GM12891 (cell line): Measurements from ENCODE around the gene VGLL1.

Experiments used
- POLR2A ChIP-seq: IDR thresholded peaks from 2 replicates; pipeline ENCODE4 v1.6.1; 2011; ENCODE audit warnings: low read depth, low read length, control low read depth
- POLR2AphosphoS5 ChIP-seq: IDR thresholded peaks from 2 replicates; pipeline ENCODE4 v1.6.1; 2011; ENCODE audit warnings: low read depth, low read length, control low read depth

DNA sequence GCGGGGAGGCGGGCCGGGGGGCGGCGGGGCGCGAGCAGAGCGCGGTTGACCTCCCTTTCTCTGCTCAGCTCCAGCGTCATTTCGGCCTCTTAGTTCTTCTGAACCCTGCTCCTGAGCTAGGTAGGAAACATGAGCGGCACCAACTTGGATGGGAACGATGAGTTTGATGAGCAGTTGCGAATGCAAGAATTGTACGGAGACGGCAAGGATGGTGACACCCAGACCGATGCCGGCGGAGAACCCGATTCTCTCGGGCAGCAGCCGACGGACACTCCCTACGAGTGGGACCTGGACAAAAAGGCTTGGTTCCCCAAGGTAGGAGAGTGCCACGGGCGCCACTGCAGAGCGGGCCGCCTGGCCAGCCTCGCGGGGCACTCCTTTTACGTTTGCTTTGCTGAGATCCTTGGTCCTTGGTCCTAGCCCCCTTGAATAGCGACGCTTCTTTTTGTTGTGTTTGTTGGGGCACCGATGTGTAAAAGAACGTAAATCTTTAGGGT lies 34.4 kb upstream of the VGLL1 start, which contains the start of gene HTATSF1:
- TF ChIP-seq POLR2AphosphoS5 (no peak), POLR2A (no peak)
